ENCODE results near the gene MXD4. TPM values are rescaled to one million over a fixed set of nuclear protein-coding genes. Genes with fewer than 3 reads are reported as not detected.

MXD4 gene
- total and polyA plus RNA-seq, 2 donors from 2014 or later: 49.8 to 84.8 TPM

GRCh38 chr4:2258091-2259035 lies 3.5 kb downstream of the MXD4 start:
- Histone ChIP-seq H3K4me1 (ENCODE audit: control insufficient read depth in 2 of 3, insufficient read depth in 2 of 3, low read depth in 1 of 3, low read length in 3 of 3) (peaks cover 0 to 61% (median 18%) of the 10 kb centered on the region in 3 donors), H3K9ac (ENCODE audit: low read length in 3 of 3) (peak overlapping the region in 2 of 3 donors; percentile 39 to 51), H3K4me3 (ENCODE audit: low read length in 3 of 3) (no peak overlapping the region), H3K36me3 (ENCODE audit: control insufficient read depth in 2 of 3, insufficient read depth in 3 of 3, low read length in 3 of 3) (peaks cover 0 to 8% (median 6%) of the 10 kb centered on the region in 3 donors), H3K27me3 (ENCODE audit: control insufficient read depth, insufficient read depth, low read length) (no peaks in the 10 kb centered on the region), H3K27ac (ENCODE audit: low read depth in 2 of 2, low read length in 2 of 2) (peak overlapping the region in 1 of 2 donors; percentile 87), H3K9me3 (ENCODE audit: control insufficient read depth in 2 of 3, insufficient read depth in 1 of 3, low read length in 3 of 3) (no peaks in the 10 kb centered on the region)
- DNase-seq (peak in 2 of 5 donors; percentile 11 to 76), FAIRE-seq (no peak)
- TF ChIP-seq, protein P1, sequence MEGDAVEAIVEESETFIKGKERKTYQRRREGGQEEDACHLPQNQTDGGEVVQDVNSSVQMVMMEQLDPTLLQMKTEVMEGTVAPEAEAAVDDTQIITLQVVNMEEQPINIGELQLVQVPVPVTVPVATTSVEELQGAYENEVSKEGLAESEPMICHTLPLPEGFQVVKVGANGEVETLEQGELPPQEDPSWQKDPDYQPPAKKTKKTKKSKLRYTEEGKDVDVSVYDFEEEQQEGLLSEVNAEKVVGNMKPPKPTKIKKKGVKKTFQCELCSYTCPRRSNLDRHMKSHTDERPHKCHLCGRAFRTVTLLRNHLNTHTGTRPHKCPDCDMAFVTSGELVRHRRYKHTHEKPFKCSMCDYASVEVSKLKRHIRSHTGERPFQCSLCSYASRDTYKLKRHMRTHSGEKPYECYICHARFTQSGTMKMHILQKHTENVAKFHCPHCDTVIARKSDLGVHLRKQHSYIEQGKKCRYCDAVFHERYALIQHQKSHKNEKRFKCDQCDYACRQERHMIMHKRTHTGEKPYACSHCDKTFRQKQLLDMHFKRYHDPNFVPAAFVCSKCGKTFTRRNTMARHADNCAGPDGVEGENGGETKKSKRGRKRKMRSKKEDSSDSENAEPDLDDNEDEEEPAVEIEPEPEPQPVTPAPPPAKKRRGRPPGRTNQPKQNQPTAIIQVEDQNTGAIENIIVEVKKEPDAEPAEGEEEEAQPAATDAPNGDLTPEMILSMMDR (IDR thresholded peaks at IDR 0.05; ENCODE audit: borderline replicate concordance, extremely low read depth, insufficient read depth): no peak
- intact Hi-C loops (cut with DNase I): no loop called here

- Histone ChIP-seq H3K9ac (ENCODE audit: low read length in 3 of 3) (peak overlapping the region in 2 of 3 donors; percentile 46 to 51), H3K27me3 (ENCODE audit: control insufficient read depth, insufficient read depth, low read length) (no peaks in the 10 kb centered on the region), H3K36me3 (ENCODE audit: control insufficient read depth in 2 of 3, insufficient read depth in 3 of 3, low read length in 3 of 3) (peaks cover 0 to 10% (median 6%) of the 10 kb centered on the region in 3 donors), H3K27ac (ENCODE audit: low read depth in 2 of 2, low read length in 2 of 2) (peak overlapping the region; percentile 87 to 90), H3K4me1 (ENCODE audit: control insufficient read depth in 2 of 3, insufficient read depth in 2 of 3, low read depth in 1 of 3, low read length in 3 of 3) (peaks cover 0 to 60% (median 18%) of the 10 kb centered on the region in 3 donors), H3K9me3 (ENCODE audit: control insufficient read depth in 2 of 3, insufficient read depth in 1 of 3, low read length in 3 of 3) (no peaks in the 10 kb centered on the region), H3K4me3 (ENCODE audit: low read length in 3 of 3) (no peak overlapping the region)
- FAIRE-seq (no peak), DNase-seq (peak in 2 of 5 donors; percentile 2 to 72)
- TF ChIP-seq, protein P1 (IDR thresholded peaks at IDR 0.05; ENCODE audit: borderline replicate concordance, extremely low read depth, insufficient read depth): no peak
- intact Hi-C loops (cut with DNase I): no loop called here
These were observed 4.4 kb downstream of the MXD4 start for GRCh38 chr4:2257361-2258081.

- H3K4me1 ChIP-seq (ENCODE audit: control insufficient read depth in 2 of 3, insufficient read depth in 2 of 3, low read depth in 1 of 3, low read length in 3 of 3): peaks cover 0 to 60% (median 18%) of the 10 kb centered on the region in 3 donors
- no peaks in the 10 kb centered on the region for H3K27me3 ChIP-seq (ENCODE audit: control insufficient read depth, insufficient read depth, low read length)
- peaks cover 0 to 10% (median 6%) of the 10 kb centered on the region in 3 donors for H3K36me3 ChIP-seq (ENCODE audit: control insufficient read depth in 2 of 3, insufficient read depth in 3 of 3, low read length in 3 of 3)
- H3K4me3 ChIP-seq (ENCODE audit: low read length in 3 of 3): no peak overlapping the region
- peak in 2 of 5 donors; percentile 8 to 95 for DNase-seq
- H3K27ac ChIP-seq (ENCODE audit: low read depth in 2 of 2, low read length in 2 of 2): peak overlapping the region; percentile 87 to 90
- intact Hi-C loops (cut with DNase I): no loop called here
- H3K9me3 ChIP-seq (ENCODE audit: control insufficient read depth in 2 of 3, insufficient read depth in 1 of 3, low read length in 3 of 3): no peaks in the 10 kb centered on the region
- TF ChIP-seq, protein P1 (IDR thresholded peaks at IDR 0.05; ENCODE audit: borderline replicate concordance, extremely low read depth, insufficient read depth): no peak
- FAIRE-seq: no peak
- H3K9ac ChIP-seq (ENCODE audit: low read length in 3 of 3): peak overlapping the region in 1 of 3 donors; percentile 51
These were observed 5.1 kb downstream of the MXD4 start for GRCh38 chr4:2256781-2257191.
